Measurements from ENCODE around the gene STAG1.

The STAG1 gene

DNA sequence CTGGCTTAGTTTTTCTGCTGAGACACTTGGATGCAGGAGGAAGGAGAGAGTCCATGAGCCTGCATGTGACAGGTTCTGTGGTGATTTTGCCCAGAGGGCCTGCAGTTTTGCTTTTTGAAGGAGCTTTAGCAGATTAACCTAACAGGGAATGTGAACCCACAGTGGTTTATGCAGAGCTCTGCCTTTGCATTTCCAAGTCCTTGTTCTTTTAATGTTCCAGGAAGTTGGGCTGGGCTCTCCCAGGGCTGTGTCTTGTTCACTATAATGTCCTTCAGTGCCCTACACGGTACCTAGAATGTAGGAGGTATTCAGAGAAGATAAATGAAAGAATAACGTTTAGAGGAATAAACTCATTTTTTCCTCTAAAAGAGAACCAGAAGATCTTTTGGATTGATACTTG is 451.7 kb downstream of the STAG1 start:
- DNase-seq: no peak

DNA sequence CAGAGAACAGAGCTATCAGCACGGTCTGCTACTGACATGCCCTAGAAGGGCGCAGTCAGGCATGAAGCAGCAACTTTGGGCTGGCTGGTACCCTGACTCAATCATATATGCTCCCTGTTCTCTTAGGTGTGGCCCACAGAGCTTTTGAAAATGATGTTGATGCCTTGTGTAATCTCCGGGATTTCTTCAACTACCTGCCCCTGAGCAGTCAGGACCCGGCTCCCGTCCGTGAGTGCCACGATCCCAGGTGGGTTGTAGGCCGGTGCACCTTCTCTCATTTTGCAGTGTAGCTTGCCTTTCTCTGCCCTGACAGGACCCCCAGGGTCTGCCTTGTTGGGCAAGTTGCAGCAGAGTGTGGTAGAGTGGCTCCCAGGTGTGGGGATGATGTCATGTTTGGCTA is 454.4 kb downstream of the STAG1 start:
- no peak for DNase-seq

DNA sequence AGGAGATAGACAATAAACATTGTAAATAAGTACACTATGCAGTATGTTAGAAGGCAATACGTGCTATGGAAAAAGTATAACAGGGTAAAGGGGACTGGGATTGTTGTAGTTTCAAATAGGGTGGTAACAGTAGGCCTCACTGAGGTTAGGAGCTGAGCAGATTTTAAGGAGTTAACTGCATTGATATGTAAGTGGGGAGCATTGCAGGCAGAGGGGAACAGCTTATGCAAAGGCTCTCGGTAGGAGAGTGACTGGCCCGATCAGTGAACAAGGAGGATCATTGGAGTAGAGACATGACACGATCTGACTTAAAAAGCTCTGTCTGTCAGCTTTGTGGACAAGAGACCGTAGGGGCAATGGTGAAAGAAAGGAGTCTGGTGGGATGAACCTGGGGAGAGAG is 455.2 kb downstream of the STAG1 start:
- no peak for DNase-seq

DNA sequence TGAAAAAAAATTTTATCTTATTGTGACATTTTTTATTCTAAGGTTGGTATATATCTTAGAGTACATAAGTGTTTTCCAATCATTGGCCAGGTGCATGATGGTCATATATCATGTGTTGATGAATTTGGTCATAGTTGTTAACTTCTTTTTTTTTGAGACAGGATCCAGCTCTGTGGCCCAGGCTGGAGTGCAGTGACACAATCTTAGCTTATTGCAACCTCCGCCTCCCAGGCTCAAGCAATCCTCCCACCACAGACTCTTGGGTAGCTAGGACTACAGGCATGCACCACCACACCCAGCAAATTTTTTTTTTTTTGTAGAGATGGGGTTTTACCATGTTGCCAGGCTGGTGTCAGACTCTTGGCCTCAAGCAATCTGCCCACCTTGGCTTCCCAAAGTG is 458.0 kb downstream of the STAG1 start:
- DNase-seq: no peak

DNA sequence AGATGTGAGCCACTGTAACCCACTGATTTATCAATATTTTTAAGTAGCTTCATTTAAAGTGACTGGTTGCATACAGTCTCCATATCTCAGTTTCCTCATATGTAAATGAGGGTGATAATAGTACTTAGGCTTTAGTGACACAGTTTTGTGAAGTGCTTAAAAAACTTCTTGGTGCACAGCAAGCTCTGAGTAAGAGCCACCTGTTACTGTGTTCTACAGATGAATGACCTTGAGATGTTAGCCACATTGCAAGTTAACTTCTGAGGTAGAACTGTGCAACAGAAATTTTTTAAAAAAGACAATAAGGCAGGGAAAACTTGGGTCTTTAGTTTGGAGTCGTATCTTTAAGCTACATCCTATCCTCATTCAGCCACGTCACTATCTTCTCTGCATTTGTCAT is 458.9 kb downstream of the STAG1 start:
- no peak for DNase-seq

DNA sequence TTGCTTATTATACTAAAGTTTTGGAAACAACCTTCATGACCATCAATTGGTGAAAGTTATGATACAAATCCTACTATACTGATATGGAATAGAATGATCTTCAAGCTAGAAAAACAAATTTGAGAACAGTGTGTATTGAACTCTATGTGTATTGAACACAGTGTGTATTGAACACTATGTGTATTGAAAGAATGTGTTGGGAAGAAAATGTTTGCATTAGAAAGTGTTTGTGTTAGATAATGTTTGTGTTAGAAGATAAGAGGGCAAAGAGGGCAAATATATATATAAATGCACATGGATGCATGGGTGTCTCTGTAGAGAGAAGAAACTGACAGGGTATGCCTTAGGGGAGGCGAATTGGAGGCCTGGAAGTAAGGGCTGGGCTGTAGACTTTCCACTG is 459.7 kb downstream of the STAG1 start:
- no peak for DNase-seq

DNA sequence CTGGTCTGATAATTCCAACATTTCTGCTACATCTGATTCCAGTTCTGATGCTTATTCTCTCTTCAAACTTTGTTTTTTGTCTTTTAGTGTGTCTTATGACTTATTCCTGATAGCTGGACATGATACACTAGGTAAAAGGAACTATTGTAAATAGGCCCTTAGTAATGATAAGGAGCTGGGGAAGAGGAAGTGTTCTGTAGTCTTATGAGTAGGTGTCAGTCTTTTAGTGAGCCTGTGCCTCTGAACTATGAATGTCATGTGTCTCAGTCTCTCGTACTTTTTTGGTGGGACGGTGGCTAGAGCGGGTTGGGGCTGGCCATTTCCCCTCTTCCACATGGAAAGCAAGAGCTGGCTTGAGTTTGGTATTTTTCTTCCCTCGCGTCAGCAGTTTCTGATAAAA is 460.9 kb downstream of the STAG1 start:
- no peak for DNase-seq
